Right lobe of liver (tissue), 6 donors: ENCODE data around the gene DLX3. TPM values are rescaled to one million over a fixed set of nuclear protein-coding genes. Genes with fewer than 3 reads are reported as not detected.

Experiments used
- ATAC-seq, 4 donors: fragments of 200-7000 bp; cut with Tn5 transposase; one replicate each; pipeline ENCODE4 v1.9.1; 2020; ENCODE audit warnings: mild to moderate bottlenecking in 4 of 4, moderate library complexity in 4 of 4
- DNase-seq, 3 donors: peaks; one replicate each; pipeline ENCODE4 v3.0.0-alpha.2; 2020
- H3K27ac ChIP-seq, 3 donors: fragments of 200-600 bp; one replicate each; pipeline ENCODE4 v1.8.0; 2022
- H3K27me3 ChIP-seq, 2 donors: fragments of 200-600 bp; one replicate each; pipeline ENCODE4 v1.8.0; 2022
- H3K36me3 ChIP-seq, 4 donors: fragments of 200-600 bp; sonication (generic) in 1 of 4; one replicate each; pipeline versions ENCODE4 v1.5.1 to v1.8.0; 2017 to 2022; ENCODE audit warnings: control low read depth in 1 of 4
- H3K4me1 ChIP-seq, 4 donors: fragments of 200-600 bp; sonication (generic) in 1 of 4; one replicate each; pipeline versions ENCODE4 v1.5.1 to v1.8.0; 2017 to 2022; ENCODE audit warnings: control low read depth in 1 of 4
- H3K4me3 ChIP-seq, 3 donors: fragments of 200-600 bp; one replicate each; pipeline ENCODE4 v1.8.0; 2022
- H3K9me3 ChIP-seq, 4 donors: fragments of 200-600 bp; sonication (generic) in 1 of 4; one replicate each; pipeline versions ENCODE4 v1.5.1 to v1.8.0; 2017 to 2022; ENCODE audit warnings: control low read depth in 1 of 4
- POLR2A ChIP-seq: fragments of 450-650 bp; IDR thresholded peaks from one replicate; pipeline ENCODE4 v1.6.1; 2017; ENCODE audit warnings: antibody characterized with exemption, mild to moderate bottlenecking
- WGBS: methylation state at CpG from one replicate; pipeline ENCODE4 v1.1.6; 2018; ENCODE audit warnings: low coverage, low lambda C conversion rate; ENCODE audit not compliant: insufficient coverage; ENCODE audit errors: missing lambda C conversion rate; 5-methylcytosine and 5-hydroxymethylcytosine counted together
- intact Hi-C, 2 donors: fragments of 100-400 bp; cut with DNase I; formaldehyde crosslinking; loops; one replicate each; pipeline versions ENCODE4 v1.11.2 to v1.14.1; 2022
- small RNA-seq, 2 experiments: library from RNA; depleted of rRNA; stranded (forward); fragments of <200 nt; gene quantifications; one replicate each; pipeline ENCODE3, GENCODE V24; 2016
- total RNA-seq, 6 experiments: library from RNA; depleted of rRNA in 2 of 6; stranded (reverse); fragments of >200 nt in 2 of 6; fragmentation: NEBNext Ultra II Directional in 3 of 6; extraction: Animal tissue kit (Norgen Biotek cat#: 25700) in 3 of 6; gene quantifications; one replicate each; pipeline versions ENCODE4 v1.1.0 to v1.2.4, GENCODE V29; 2016 to 2023
- TF ChIP-seq, protein P1 (sequence below), 4 donors: fragments of 200-600 bp in 3 of 4; fragments of 450-650 bp in 1 of 4; IDR thresholded peaks; one replicate each; pipeline versions ENCODE4 v1.5.1 to v1.8.0; 2016 to 2022; ENCODE audit warnings: antibody characterized with exemption in 4 of 4, mild to moderate bottlenecking in 2 of 4
- donor health status: DM: no; HTN: yes; CAD: no.
- donor health status: DM: no; HTN: no; CAD: no.
- donor health status: DM: no; HTN: no; CAD: no.
- donor health status: DM: no; HTN: yes; CAD: no.
- donor health status: DM: no; HTN: yes; CAD: no.

Gene DLX3
- total RNA-seq, 6 experiments from 2014 or later = not detected

GRCh38 chr17:49944273-49944870 lies 50.7 kb downstream of the DLX3 start:
- Histone ChIP-seq H3K27me3 (peaks cover 0 to under 1% of the 10 kb centered on the region in 2 donors), H3K4me3 (no peak overlapping the region), H3K4me1 (no peaks in the 10 kb centered on the region), H3K36me3 (no peaks in the 10 kb centered on the region), H3K27ac (no peak overlapping the region), H3K9me3 (no peaks in the 10 kb centered on the region)
- intact Hi-C loops = no loop called here
- 8% methylated on average over 13 of the region's 26 CpGs for WGBS
- ATAC-seq (no peak), DNase-seq (no peak)
- no peak for TF ChIP-seq POLR2A
- TF ChIP-seq, protein P1, sequence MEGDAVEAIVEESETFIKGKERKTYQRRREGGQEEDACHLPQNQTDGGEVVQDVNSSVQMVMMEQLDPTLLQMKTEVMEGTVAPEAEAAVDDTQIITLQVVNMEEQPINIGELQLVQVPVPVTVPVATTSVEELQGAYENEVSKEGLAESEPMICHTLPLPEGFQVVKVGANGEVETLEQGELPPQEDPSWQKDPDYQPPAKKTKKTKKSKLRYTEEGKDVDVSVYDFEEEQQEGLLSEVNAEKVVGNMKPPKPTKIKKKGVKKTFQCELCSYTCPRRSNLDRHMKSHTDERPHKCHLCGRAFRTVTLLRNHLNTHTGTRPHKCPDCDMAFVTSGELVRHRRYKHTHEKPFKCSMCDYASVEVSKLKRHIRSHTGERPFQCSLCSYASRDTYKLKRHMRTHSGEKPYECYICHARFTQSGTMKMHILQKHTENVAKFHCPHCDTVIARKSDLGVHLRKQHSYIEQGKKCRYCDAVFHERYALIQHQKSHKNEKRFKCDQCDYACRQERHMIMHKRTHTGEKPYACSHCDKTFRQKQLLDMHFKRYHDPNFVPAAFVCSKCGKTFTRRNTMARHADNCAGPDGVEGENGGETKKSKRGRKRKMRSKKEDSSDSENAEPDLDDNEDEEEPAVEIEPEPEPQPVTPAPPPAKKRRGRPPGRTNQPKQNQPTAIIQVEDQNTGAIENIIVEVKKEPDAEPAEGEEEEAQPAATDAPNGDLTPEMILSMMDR (IDR thresholded peaks at IDR 0.05) = no peak

DNA sequence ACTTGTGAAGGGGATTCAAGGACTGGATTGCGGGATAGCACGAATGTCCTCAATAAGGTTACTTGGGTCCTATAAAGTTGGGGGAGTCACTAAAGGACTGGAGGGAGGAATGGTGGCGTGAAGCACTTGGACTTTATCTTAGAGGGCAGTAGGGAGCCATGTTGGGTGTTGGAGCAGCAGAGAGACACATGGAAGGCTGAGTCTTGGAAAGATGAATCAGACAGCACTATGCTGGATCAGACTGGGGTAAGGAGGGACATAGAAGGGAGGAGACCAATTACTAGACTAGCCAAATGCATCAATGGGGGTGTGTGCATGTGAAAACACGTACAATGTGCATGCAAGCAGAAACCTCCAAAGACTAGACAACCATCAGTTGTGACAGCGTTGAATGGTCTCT lies 52.1 kb downstream of the DLX3 start:
- DNase-seq = no peak
- no peaks in the 10 kb centered on the region for H3K4me1 ChIP-seq
- H3K9me3 ChIP-seq = no peaks in the 10 kb centered on the region
- 73% methylated on average over 5 of the region's 5 CpGs for WGBS
- H3K4me3 ChIP-seq = no peak overlapping the region
- no peak for ATAC-seq
- H3K27me3 ChIP-seq = peaks cover 0 to 4% of the 10 kb centered on the region in 2 donors
- TF ChIP-seq, protein P1 (IDR thresholded peaks at IDR 0.05) = no peak
- TF ChIP-seq POLR2A = no peak
- intact Hi-C loops = no loop called here
- no peaks in the 10 kb centered on the region for H3K36me3 ChIP-seq
- H3K27ac ChIP-seq = no peak overlapping the region

- 27% methylated on average over 8 of the region's 10 CpGs for WGBS
- Histone ChIP-seq H3K9me3 (no peaks in the 10 kb centered on the region), H3K27ac (no peak overlapping the region), H3K36me3 (no peaks in the 10 kb centered on the region), H3K27me3 (peaks cover 0 to 4% of the 10 kb centered on the region in 2 donors), H3K4me1 (no peaks in the 10 kb centered on the region), H3K4me3 (no peak overlapping the region)
- intact Hi-C loops = no loop called here
- TF ChIP-seq POLR2A = no peak
- TF ChIP-seq, protein P1 (IDR thresholded peaks at IDR 0.05) = no peak
- no peak for DNase-seq
- no peak for ATAC-seq
Observed at GRCh38 chr17:49941427-49941826, 53.6 kb downstream of the DLX3 start.

Small RNAs within 50 kb of the gene (small RNA-seq; reads per million reads assigned to genes)
- gene RNU6-1313P = 0 reads per million in 2 experiments

Other genes with a start within 250 kb of the DLX3 start
- 1 to 10 TPM; 4.4 to 7.3 (median 5.9) TPM for gene FAM117A, start 231.1 kb downstream of the DLX3 start, total RNA-seq
- 10 to 100 TPM; 10.8 to 21.3 (median 15.2) TPM for gene KAT7, start 206.5 kb downstream of the DLX3 start, total RNA-seq
- not detected for gene TAC4, start 147.2 kb downstream of the DLX3 start, total RNA-seq
- not detected for gene DLX4, start 26.0 kb downstream of the DLX3 start, total RNA-seq
- 1 to 10 TPM; 1.4 to 3.7 (median 2.4) TPM for gene ITGA3, start 60.9 kb upstream of the DLX3 start, total RNA-seq
- gene PDK2, start 100.1 kb upstream of the DLX3 start, total RNA-seq = 10 to 100 TPM; 25.0 to 58.0 (median 44.8) TPM
- 1 to 10 TPM in 2 of 6 experiments, under 1 TPM in 3, not detected in 1; 0.50 to 3.8 (median 0.77) TPM for gene SAMD14, start 134.9 kb upstream of the DLX3 start, total RNA-seq
- 10 to 100 TPM in 5 of 6 experiments, 1 to 10 TPM in 1; 9.9 to 18.1 (median 12.0) TPM for gene PPP1R9B, start 155.5 kb upstream of the DLX3 start, total RNA-seq
- 1 to 10 TPM in 4 of 6 experiments, under 1 TPM in 2; 0.48 to 2.8 (median 1.6) TPM for gene SGCA, start 170.8 kb upstream of the DLX3 start, total RNA-seq
- gene COL1A1, start 206.4 kb upstream of the DLX3 start, total RNA-seq = 100 to 1,000 TPM in 1 of 6 experiments, 10 to 100 TPM in 4, 1 to 10 TPM in 1; 9.3 to 109 (median 34.7) TPM